GM21381 (cell line): ENCODE results near the gene ZNF396.

ENCODE experiments used
- ATAC-seq: cut with Tn5 transposase; IDR thresholded peaks from one replicate; pipeline ENCODE4 v1.9.1; 2021; ENCODE audit warnings: mild to moderate bottlenecking, moderate library complexity; ENCODE audit not compliant: unreplicated experiment

The ZNF396 gene

DNA sequence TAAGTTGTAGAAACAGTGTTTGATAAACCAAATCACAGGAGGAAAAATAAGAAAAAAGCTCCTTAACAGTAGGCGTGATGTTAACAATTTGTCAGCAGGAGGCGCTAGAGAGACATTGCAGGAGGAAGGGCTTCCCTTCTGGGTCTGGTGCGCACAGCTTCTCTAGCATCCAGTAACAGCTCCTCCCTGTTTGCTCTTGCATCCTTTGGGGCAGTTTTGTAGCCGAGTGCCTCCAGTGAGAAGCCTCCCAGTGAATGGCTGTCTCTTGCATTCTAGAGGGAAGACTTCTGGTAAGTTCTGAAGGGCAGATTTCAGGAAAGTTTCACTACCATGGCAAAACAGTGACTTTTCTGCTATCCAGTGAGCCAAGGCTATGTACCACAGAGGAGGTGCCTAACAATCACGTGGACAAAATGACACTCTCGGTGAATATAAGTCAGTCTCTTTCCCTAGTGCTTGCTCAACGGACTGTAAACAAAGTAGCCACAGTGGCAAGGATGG, 9.5 kb upstream of the ZNF396 start:
- ATAC-seq = peak; percentile 65

DNA sequence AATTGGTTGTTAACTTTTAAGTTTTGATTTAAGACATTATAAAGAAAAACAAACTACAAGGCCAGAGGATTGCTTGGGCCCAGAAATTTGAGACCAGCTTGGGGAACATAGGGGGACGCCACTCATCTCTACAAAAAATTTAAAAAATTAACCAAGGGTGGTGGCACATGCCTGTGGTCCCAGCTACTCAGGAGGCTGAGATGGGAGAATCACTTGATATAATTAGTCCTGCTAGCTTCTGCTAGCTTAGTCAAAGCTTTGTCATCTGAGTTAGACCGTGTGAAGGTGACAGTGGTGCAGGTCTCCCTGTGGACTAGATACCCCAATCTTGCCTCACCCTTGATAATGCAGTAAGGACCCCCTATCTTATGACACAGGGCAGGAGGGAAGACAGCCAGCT, 6.0 kb upstream of the ZNF396 start:
- ATAC-seq = no peak

DNA sequence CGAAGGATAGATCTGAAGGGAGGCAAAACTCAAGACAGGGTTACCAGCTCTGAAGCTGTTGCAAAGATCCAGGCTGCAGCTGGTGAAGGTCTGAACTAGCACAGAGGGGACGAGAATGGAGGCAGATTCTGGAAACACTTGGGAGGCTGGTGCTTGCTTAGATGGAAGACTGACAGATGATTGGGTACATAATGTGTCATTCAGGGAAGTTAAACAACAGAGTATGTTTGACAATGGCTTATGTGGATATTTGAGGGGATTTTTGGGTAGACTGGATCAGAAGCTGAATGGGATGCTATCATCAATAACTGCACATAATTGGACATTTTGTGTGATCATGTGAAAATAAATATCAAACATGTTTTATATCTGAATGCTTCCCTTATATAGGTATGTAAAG, 2.3 kb upstream of the ZNF396 start:
- no peak for ATAC-seq

DNA sequence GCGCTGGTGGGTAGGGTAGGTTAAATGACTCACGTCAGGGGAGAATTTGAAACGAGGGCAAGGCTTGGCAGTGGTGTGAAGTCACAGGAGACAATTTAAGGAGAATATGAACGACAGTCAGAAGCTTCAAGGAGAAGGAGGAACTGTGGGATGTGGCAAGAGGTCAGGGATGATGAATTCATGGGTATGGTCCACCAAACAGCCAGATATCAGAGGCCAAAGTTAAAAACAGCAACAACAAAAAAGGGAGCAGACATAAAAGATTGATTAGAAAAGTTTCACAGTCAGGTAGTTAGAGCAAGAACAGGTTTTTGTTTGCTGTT, 1.4 kb upstream of the ZNF396 start:
- no peak for ATAC-seq

DNA sequence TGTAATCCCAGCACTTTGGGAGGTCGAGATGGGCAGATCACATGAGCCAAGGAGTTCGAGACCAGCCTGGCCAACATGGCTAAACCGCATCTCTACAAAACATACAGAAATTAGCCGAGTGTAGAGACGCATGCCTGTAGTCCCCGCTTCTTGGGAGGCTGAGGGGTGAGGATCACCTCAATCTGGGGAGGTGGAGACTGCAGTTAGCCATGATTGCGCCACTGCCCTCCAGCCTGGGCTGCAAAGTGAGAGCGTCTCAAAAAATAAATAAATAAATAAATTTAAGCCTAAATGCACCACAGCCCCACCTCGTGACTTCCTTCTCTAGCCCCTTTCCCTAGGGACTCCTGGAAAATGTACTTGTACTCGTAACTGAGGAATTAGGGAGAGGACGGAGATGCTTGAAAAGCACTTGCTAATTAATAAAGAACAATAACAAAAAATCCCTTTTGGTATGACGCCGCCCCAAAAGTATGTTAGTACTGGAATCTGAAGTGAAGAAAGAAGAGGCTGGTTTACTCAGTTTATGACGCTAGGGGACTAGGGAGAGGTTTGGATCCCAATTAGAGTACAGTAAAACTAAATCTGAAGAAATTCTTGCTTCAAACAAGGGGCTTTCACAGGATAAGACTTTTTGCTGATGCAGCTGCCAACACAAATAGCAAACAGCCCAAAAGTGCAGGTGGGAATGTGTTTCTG, 887 bp upstream of the ZNF396 start:
- ATAC-seq = no peak

DNA sequence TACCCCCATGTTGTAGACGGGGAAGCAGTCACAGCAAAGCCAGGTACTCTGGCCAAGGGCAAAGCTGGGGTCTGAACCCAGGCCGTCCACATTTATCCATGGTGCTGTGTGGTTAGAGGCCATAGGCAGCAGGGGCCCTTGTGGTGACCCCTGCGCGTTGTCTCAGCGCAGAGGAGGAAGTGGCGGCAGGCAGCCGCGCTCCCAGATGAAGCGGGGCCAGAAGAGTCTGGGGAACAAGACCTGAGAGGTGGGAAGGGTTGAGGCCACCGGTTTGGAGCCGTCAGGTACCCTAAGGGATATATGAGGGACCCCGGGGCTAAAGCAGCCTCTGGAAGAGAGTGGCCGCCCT, 770 bp downstream of the ZNF396 start:
- peak; percentile 50 for ATAC-seq

DNA sequence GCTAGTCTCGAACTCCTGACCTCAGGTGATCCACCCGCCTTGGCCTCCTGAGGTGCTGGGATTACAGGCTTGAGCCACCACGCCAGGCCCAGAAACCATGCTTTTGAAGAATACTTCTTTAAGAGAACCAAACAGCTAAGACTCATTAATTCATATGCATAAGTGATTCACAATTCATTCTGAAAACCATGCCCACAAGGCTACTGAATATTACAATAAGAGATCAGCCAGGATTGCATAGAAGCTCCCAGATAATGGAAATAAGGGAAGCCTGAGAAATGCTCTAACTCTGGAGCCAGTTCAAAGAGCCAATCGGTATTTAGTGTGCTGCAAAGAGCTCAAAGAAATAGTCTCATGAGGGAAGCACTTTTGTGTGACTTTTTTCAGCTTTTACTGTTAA, 2.4 kb downstream of the ZNF396 start:
- no peak for ATAC-seq

DNA sequence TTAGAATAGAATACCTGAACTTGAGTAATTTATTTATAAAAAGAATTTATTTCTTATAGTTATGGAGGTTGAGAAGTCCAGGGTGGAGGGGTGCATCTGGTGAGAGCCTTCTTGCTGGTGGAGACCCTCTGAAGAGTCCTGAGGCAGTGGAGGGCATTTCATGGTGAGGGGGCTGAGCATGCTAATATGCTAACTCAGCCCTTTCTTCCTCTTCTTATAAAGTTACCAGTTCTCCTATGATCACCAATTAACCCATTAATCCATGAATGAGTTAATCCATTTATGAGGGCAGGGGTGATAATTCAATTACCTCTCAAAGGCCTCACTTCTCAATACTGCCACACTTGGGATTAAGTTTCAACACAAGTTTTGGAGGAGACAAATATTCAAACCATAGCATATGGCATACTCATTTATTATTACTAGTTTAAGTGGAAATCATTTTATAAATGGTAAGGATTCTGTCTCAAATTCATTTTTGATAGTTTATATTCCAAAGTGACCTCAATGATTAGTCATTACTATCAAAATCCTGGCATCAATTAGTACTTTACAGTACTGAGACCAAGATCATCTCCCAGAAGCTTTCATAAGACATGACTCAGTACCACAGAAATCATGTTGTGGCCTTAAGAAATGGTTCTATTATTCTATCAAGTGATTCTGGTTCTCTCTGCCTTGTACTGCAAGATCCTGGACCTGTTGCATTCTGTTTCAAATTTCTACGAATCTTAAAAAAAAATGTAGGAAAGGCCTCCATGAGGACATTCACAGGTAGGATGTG, 5.5 kb downstream of the ZNF396 start:
- no peak for ATAC-seq

DNA sequence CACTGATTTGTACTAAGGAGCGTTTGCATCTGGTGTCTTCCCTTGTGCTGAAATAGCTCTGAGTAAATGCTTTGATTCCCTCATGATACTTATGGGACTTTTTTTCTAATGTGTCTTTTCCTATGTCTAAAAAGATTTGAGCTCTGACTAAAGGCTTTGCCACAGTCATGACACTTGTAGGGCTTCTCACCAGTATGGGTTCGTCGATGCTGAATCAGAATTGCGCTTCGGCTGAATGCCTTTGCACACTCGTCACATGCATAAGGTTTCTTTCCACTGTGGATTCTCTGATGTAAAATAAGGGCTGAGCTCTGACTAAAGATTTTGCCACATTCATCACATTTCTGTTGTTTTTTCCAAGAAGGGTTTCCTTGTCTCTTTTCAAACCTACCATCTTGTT, 8.0 kb downstream of the ZNF396 start:
- no peak for ATAC-seq

DNA sequence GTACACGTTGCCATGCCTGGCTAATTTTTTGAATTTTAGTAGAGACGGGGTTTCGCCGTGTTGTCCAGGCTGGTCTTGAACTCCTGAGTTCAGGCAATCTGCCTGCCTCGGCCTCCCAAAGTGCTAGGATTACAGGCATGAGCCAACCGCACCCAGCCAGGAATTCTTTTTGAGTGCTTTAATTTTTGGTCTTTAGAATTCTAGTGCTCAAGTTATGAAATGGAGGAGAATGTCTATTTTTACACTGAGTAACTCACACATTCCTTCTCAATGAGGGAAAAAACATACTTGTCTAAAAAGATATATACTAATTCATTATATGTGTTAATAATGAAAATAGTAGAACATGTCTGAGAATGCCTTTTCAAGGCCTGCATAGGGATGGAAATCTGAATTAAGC, 8.5 kb downstream of the ZNF396 start:
- ATAC-seq = no peak

DNA sequence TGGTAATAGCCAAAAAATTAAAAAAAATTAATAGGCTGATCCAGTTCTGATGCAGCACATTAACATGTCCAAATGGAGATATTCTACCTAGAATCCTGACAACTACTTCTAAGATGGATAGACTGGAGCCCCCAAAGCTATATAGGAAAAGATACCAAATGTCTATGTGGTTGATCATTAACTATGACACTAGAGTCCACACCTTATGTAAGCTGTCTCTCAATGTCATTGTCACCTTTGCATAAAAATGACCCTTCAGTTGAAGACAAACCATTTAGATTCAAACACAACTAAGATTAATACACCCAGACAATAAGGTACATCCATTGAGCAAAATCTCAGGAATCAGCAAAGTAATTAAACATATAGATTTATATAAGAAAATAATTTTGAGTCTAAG, 14.6 kb downstream of the ZNF396 start:
- ATAC-seq = no peak

DNA sequence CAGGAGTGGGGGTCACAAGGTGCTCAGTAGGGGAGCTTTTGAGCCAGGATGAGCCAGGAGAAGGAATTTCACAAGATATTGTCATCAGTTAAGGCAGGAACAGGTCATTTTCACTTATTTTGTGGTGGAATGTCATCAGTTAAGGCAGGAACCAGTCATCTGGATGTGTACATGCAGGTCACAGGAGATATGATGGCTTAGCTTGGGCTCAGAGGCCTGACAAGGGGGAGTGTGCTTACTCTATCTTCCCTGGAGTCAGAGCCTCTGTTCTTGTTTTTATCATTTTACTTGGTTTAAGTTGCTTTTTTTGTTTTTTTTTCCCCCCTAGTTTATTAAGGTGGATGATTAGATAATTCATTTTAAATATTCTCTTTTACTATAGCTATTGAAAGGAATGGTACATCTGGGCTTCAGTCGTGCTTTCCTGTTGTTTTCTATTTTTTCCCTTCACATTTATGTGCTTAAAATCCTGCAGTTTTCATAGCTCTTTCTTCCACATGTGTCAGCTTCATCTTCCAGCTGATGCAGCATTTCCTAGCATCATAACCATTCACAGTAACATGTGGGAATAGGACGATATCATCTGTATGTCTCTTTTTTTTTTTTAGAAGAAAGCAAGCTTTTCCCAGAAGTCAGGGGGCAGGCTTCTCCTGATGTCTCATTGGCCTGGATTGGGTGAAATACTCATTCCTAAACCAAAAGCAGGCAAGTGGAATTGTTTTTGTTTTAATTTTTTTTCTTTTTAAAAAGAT, 15.4 kb downstream of the ZNF396 start:
- ATAC-seq = no peak

DNA sequence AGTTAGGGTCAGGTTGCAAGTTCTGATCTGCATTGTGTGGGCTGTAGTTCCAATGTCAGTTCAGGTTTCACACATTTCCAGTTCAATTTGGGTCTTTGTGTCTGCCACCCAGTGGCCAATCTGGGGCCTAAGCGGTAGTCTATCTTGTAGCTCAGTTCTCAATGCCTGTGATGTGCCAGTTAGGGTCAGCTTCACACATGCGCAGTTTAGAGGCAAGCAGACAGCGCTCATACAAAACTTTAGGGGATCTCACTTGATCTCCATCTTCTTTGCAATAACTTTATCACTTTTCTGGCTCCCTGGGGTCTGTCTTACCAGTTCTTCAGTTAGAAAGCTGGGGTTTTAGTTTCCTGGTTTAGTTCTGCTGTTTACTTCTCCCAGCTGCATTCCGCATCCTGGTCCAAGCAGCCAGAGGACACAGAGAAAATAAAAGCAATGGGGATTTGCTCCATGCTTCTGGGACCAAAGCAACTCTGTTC, 22.0 kb downstream of the ZNF396 start:
- peak; percentile 98 for ATAC-seq

DNA sequence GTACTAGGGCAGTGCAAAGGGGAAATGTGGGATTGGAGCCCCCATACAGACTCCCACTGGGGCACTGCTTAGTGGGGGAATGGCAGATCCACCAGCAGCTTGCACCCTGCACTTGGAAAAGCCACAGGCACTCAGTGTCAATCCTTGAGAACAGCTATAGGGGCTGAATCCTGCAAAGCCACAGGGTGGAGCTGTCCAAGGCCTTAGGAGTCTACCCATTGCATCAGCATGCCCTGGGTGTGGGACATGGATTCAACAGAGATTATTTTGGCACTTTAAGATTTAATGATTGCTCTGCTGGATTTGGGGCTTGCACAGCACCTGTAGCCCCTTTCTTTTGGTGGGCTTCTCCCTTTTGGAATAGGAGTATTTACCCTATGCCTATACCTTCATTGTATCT, 24.4 kb downstream of the ZNF396 start:
- no peak for ATAC-seq

DNA sequence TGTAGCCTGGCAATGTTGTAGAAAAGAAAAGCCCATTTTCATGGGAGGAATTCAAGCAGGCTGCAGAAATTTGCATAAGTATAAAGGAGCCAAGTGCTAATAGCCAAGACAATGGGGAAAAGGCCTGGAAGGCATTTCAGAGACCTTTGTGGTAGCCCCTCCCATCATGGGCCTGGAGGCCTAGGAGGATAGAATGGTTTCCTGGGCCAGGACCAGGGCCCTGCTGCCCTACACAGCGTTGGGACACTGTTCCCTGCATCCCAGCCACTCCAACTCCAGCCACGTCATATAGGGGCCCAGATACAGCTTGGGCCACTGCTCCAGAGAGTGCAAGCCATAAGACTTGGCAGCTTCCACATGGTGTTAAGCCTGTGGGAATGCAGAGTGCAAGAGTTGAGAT, 24.9 kb downstream of the ZNF396 start:
- ATAC-seq = no peak

DNA sequence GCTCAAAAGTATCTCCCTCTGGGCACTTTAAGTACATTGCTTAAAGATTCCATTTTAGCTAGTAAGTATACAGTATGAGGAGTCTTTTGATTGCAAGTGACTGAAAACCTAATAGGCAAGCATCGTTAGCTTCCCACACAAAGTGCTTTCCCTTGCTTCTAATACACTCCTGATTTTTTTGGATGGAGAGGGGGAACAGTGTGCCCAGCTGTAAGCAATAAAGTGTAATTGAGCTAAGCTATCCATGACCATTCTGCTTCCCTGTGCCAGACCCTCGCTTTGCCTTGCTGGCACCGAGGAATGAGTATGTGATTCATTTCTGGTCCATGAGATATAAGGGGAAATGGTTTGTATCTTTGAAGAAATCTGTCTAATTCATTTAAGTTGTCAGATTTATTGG, 29.1 kb downstream of the ZNF396 start:
- no peak for ATAC-seq

DNA sequence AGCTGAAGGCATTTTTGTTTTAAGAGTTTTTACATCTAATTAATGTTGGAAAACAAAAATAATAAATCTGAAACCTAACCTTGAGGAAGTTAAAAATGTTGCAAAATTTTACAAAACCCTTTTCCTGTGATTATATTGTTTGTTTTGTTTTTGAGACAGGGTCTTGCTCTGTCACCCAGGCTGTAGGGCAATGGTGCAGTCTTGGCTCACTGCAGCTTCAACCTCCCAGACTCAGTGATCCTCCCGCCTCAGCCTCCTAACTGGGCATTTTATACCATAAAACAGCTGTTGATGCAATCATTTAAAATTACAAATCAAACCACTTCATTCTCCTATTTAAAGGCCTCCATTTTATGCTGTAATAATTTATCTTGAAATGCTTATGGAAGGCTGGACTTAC, 31.2 kb downstream of the ZNF396 start:
- no peak for ATAC-seq

DNA sequence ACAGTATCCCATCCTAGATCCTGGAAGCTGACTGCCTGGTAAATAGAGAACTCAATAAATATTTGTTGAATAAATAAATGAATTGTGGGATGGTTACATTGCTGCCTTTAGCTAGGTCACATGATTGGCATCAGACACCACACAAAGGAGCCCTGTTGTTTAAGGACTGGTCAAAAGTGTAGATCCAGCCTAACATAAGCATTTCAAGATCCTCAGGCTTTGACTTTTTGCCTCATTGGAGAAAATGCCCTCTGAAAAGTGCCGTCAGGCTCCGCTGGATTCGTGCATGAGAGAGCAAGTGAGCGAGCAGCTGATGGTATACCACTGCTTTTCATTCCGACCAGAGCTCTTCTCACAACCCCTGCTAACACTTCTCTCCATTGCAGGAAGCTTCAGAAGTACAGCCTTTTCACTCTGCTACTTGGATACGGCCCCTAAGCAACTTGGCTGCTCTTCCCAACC, 31.6 kb downstream of the ZNF396 start:
- ATAC-seq = no peak

DNA sequence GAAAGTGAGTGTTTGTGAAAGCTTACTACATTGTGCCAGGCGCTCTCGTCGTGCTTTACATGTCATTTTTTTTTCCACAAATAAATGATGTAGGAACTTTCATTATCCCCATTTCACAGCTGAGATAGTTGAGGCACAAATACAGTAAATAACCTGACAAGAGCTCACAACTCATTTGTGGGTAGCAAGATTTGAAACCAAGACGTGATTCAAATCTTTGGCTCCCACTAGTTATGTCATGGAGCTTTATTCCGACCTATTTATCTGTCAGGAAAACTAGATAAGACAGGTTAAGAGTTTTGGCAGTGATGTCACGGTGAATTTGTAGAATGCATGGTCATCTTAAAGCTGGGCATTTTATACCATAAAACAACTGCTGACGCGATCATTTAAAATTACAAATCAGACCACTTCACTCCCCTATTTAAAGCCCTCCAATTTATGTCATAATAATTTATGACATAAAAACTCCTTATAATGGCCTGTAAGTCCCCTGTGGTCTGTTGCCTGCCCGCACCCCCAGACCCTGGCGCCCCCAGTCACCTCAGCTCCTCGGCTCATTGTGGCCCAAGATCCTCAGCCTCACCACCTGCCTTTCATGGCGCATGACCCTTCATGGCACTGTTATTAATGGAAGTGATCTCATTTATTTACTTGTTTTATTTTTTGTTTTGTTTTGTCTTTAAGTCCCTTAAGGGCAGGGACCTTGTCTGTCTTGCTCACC, 32.2 kb downstream of the ZNF396 start:
- ATAC-seq = no peak

DNA sequence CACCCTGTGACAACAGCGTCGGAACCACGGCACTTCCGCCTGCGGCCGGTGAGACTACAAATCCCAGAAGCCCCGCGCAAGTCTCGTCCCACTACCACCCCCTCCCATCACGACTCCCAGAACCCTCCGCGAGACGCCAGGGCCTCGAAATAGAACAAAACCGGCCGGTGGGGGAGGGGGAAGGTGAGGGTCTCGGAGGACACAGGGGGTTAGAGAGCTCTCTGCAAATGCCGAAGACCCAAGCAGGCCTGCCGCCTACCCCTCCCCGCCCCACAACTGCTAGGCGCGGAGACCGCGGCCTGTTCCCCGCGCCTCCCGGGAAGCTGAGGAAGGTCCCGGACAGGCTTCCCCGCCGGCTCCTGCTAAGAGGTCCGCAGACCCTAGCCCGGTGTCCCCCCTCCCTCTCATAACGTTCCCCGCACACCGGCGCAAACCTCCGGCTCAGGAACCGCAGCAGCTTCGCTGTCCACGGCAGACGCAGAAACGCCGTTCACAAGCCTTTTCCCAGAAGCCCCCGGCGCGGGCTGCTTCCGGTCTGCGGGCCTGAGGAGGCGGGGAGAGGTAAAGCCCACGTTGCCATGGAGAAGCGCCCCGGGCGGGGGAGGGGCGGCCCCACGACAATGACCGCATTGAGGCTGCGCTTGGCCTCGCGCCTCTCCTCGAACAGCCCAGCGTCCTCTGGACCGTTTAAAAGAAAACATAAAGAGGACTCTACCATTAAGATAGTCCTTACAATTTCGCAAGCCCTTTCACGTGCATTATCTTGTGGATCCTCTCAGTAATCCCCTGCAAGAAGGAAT, 33.0 kb downstream of the ZNF396 start, which contains the start of gene ZNF24:
Gene ZNF24 (minus strand): TSS at position 485 of the 800 bp plus-strand sequence. CDS start 3,770 bp downstream, outside the sequence.
- peak; percentile 91 for ATAC-seq
